ENCODE data around the gene PMEPA1.
A peak's percentile ranks its signal among the peaks of the same experiment; 100 is the strongest.

Gene PMEPA1

DNA sequence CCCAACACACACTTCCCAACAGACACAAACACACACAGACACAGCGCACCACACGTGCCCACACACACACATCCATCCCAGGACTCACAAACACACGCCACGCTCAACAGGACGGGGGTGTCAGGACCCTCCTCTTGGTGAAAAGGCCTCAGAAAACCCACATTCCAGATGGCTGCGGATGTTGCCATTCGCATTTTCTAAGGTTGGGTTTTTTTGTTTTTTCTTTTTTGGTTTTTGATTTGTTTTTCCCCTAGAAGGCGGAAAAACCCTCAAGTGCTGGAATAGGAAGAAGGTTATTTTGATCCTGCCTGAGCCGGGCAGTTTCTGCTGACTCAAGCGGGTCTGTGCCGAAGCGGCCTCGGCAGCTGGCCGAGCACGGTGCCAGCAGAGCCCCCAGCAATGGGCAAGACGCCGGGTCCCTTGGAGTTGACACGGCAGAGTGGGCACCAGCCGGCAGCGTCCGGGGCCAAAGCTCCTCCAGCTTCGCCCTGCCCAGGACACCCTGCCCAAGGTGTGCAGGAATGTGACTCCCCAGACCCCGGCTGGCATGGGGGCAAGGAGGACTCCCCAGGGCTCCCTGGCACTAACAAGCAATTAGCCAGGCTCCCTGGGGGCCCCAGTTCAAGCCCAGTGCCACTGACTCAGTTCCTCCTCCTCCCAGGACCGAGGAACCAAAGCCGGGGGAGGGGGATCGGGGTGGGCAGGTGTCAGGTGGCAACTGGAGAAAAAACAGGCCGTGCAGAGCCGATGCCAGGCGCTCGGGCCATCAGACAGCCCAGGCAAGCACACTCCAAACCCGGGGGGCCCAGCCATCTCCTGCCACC lies 48.7 kb downstream of the PMEPA1 start:
- DNase-seq (ENCODE audit: low spot score) = no peak

DNA sequence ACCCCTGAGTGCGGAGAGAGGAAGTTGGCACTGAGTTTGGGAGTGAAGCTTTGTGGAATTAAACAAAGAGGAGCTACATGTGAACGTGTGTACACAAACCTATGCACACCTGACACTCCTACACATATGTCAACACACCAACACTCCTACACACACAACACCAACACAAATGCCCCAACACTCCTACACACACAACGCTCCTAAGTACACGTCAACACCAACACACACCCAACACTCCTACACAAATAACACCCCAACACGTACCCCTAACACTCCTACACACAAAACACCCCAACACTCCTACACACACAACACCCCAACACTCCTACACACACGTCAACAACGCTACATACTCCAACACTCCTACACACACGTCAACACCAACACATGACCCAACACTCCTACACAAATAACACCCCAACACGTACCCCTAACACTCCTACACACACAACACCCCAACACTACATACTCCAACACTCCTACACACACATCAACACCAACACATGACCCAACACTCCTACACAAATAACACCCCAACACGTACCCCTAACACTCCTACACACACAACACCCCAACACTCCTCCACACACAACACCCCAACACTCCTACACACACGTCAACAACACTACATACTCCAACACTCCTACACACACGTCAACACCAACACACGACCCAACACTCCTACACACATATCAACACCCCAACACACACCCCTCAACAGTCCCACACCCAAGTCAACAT lies 49.5 kb downstream of the PMEPA1 start:
- no peak for DNase-seq (ENCODE audit: low spot score)

DNA sequence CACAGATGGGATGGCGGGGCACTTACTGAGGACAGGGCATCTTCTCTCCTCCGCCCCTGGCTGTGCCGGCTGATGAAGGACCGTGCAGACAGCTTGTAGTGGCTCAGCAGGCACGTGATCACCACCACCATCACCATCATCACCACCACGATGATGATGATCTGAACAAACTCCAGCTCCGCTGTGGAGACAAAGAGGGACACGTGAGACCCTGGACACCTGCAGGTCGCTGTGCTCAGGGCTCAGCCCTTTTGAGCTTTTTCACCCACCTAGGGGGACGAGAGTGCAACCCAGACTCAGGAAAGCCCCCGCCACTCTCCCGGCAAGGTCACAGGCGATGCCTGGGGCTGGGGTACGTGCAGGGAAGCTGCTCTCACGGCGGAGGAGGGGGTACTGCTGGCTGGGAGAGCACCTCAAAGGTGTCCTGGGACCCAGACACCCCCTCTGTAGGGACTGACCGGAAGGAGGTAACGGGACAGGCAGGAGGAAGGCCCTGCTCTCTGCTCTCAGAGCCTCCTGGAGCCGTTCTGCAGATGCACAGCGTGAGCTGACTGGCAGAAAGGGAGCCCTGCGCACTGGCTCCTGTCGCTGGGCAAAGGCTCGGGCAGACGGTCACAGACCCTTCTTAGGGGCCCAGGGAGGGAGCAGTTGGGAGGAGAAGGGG lies 50.2 kb downstream of the PMEPA1 start:
- DNase-seq (ENCODE audit: low spot score) = no peak

DNA sequence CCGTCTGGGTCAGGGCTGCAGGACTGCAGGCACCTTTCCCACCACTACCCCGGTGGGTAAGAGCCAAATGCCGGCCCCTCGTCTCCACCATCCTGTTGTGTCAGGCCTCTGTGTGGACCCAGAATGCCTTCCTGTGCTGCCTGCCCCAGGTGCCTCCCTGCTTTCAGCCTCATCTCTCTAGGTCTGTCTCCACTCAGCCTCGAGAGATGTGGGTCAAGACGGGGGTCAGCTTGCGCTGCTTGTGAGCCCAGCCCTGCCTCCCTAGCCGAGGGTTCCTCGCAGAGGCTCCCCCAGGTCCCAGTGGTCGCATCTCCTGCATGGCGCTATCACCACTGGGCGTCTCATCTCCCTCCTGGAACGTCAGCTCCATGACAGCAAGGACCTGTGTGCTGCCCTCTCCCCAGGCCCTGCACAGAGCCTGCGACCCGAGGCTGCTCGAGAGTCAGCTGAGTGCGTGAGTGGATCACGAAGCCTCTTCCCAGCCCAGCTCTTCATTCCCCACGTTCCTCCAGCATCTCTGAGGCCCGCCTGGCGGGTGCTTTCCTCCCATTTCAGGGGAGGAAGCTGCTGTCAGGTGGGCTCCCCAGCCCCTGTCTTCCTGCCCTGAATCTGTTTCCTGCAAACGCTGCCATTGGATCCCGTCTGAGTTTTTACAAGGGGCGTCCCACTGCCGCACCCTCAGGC lies 50.8 kb downstream of the PMEPA1 start:
- DNase-seq (ENCODE audit: low spot score) = no peak

DNA sequence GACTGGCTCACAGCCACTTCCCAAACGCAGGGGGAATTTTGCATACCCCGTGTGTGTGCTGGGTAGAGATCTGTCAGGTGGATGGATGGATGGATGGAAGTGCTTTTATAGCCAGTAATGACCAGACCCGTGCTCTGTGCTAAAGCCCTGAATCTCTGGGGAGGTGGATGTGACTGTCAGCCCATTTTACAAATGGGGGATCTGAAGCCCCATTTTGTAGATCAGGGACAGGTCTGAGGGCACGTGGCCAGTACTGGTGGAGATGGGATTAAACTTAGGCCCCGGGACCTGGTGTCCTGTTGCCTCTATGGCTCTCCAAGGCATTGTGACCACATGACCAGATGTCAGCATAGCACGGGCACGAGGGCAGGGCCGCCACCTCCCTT lies 51.4 kb downstream of the PMEPA1 start:
- DNase-seq (ENCODE audit: low spot score) = no peak

DNA sequence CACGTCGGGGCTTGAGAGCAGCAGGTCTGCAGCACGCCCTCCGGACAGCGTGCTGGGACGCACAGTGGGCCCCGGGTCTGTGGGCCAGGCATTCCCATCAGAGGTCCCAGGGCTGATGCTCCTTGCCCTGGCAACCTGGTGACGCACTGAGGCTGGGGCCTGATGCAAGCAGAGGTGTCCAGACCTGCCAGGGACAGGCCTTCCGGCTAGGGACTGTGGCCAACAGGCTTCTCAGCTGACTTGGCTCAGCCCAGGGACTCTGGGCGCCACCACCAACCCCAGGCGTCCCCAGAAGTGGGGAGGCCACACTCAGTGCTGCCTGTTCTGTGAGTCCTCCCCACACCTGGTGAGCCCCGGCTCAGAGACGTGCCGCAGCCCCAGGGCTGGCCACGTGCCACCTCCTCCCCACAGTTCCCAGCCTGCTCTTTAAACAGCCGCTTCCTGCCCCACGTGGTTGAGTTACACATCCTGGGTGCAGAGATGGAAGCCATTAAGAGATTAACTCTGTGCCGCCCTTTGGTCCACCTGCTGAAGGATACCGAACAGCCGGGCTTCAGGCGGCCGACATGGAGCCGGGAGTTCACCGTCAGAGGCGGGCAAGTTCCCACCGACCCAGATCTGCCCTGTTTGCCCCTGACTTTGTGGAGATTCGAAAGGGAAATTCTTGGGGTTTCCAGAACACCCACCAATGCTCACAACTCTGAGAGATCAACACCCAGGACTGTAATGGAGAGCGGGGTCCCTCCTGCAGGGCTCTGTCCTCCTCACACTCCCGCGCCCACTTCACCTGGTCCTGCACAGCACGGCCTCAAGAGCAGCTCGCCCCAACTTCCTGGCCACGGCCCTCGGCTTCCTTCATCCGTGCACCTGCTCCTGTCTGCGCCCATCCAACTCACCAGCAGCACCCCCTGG lies 52.0 kb downstream of the PMEPA1 start:
- no peak for DNase-seq (ENCODE audit: low spot score)

DNA sequence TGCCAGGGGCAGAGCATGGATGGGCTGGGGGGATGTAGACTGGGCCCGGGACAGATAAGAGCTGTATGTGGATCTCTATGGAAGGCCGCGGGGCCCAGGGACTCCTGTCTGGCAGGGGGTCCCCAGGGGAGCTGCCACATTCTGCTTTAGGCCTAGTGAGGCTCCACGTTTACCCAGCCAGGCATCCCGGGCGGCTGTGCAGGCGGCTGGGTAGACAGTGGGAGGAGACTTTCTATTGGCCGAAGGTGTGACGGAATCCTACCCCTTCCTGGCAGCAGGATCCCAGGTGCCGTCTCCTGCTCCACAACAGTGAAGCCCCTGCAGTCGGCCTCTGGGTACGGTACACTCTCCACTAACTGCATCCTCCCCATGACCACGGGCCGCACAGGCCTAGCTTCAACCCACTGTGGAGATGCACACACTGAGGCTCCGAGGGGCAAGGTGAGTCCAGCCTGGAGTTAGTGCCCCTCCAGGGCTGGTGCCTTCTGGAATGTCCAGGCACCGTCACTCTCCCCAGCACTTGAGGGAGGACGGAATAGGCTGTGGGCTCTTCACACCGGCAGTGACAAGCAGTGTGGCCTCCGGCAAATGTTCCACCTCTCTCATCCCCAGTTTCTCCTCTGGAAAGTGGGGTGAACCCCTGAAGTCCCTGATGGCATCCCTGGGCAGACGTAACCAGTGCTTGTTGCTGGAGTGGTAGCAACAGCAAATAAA lies 52.8 kb downstream of the PMEPA1 start:
- no peak for DNase-seq (ENCODE audit: low spot score)

DNA sequence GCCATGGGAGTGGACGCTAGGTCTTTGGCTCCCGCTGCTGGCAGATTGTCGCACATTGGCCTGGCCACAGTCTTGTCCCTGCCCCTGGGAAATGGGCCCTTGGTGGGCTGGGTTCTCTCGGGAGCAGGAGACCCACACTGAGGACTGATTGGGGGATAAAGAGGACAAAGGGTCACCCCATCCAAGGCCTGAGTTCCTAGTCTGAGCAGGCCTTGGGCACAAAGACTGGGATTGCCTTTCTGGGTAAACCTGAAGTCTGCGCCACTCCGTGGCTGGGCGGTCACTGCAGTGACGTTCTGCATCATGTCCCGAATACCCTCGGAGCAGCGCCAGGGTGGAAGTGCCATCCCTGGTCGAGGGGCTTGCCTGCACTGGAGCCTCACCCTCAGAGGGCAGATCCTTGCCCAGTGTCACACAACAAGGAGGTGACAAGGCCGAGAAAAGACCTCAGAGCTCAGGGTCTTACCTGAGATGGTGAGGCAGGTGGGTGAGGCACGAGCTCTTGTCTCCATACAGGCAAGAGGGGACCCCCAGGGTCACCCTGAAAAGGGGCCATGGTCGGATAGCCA lies 53.5 kb downstream of the PMEPA1 start:
- DNase-seq (ENCODE audit: low spot score) = no peak

DNA sequence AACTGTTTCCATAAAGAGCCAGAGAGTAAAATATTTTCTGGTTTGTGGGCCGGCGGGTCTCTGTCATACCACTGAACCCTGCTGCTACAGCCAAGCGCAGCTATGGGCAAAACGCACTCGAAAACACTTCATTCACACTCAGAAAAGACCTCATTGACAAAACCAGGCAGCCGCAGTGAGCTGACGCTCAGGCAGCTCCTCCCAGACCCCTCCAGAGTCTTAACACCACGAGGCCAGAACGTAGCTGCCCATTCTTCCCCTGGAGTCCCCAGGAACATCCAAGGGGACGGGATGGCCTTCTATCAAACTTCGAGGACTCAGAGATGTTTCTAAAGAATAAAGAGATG lies 54.0 kb downstream of the PMEPA1 start:
- DNase-seq (ENCODE audit: low spot score) = no peak

DNA sequence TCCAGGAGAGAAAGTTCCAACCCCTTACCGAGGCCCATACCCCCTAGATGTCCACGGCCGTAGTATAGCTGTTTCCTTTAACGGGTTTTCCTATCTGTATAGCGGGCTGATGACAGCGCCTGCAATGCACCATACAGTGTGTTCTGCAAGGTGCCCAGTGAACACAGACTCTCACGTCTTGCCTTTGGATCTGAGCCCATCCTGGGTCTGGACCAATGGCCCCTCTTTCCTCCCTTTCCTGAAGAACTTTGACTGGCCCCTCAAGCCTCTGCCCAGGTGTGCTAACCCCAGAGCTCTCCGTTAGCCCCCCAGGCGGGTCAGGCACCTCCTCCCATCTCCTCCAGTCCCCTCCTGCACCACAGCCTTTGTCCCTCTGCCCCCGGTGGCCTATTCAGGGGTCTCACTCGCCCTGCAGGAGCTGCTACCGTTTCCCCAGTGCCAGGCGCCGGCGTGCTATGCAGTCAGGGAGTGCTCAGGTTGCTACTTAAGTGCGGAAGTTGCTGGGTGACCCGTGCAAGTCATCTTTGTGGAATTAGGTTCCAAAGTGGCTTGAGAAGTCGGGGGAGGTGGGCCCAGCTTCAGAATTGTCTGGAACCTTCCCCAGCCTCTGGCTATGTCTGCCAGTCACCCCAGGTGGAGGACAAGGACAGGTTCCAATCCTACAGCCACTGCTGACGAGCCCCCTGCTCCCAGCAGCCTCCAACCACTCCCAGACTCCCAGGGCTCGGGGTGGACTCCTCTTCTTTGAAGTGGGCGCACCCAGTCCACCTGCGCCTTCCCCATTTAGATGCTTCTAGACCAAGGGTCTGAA lies 54.6 kb downstream of the PMEPA1 start:
- DNase-seq (ENCODE audit: low spot score) = no peak

DNA sequence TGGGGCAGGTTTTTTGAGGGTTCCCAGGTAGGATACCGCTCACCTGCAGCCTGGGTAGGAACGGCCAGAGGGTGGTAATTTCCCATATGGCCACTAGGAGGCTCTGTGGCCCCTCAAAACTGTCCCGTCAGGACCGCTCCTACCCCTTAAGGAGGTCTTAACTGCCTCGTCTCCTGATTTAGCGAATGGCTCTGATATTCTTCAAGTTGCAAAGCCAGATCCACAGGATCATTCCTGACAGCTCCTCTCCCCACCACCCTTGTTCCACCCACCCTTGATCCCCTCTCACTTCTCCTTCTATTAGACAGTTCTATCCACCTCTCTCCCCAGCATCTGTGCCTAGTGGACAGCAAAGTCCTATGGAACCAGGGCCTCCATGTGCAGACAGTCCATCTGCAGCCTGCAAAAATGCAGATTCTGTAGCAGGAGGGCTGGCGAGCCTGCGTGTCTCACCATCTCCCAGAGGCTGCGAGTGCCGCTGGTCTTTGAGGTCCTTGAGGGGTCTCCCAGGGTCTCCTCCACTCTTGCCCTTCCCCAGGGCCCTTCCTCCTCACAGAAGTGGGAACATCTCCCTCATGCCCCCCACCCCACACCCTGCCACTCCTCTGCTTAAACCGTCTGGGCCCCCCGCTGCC lies 55.3 kb downstream of the PMEPA1 start:
- DNase-seq (ENCODE audit: low spot score) = peak; percentile 55

DNA sequence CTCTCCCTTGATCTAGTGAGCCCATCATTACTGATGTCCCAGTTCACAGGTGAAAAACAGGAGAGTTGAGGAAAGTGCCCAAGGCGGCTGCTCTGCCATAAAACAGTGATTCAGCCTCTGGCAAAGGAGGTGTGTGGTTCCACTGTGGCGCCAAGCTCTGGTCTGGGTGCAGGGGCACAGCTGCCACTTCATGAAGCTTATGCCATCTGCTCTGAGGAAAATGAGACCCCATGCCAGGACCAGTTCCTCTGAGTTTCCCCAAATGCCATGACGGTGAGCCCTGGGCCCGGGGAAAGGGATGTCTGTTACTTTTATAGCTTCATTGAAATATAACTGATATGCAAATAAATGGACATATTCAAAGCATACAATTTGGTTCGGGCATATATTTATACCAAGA lies 55.9 kb downstream of the PMEPA1 start:
- no peak for DNase-seq (ENCODE audit: low spot score)

DNA sequence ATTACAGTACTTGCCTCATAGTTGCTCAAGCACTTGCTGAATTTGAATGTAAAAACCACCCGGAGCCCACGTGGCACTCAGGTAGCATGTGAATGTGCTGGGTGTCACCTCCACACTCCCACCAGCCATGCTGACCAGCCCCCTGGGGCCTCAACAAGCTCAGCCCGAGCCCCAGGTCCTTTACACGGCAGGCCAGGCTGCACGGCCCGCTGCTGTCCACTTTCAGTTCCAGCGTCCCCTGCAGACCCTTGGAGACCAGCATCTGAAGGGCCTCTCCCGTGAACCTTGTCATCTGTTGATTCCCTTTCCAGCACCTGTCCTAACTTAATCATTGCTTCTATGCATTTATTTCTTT lies 56.3 kb downstream of the PMEPA1 start:
- no peak for DNase-seq (ENCODE audit: low spot score)

DNA sequence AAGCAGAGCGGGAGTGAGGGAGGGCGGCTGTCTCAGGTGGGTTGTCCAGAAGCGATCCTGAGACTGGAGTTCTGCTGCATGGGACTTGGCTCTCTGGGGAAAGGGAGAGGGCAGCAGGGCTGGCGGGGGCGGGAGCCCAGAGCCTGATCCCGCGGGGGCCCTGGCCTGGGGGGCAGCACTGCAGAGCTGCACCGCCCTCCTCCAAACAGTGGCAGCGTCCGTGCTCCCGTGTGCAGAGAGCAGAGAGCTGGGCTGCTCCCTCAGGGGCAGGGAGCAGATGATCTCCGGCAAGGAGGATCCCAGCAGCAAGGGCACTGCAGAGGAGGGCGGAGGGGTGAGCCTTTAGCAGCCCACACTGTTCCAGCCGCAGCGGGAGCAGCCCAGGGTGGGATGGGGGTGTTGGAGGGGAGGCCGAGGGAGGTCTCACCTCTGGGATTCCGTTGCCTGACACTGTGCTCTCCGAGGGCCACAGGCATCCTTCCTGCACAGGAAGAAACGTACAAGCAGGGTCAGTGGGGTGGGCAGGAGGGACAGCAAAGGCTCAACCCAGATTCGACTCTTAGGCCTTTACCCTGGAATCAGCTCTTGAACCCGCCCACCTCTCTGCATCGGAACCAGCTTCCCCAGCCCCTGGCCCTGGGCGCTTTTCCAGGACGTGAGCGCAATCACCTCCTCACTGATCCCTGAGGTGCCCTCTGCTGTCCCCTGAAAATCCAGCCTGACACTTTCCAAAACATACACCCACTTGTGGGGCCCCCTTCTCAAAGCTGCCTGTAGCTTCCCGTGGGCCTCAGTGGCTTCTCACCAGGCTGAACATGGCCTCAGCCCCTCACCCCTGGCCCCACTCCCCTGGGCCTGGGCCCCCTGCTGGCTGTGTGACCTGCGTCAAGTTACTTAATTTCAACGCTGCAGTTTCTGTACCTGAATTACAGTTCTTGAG lies 56.9 kb downstream of the PMEPA1 start:
- no peak for DNase-seq (ENCODE audit: low spot score)

DNA sequence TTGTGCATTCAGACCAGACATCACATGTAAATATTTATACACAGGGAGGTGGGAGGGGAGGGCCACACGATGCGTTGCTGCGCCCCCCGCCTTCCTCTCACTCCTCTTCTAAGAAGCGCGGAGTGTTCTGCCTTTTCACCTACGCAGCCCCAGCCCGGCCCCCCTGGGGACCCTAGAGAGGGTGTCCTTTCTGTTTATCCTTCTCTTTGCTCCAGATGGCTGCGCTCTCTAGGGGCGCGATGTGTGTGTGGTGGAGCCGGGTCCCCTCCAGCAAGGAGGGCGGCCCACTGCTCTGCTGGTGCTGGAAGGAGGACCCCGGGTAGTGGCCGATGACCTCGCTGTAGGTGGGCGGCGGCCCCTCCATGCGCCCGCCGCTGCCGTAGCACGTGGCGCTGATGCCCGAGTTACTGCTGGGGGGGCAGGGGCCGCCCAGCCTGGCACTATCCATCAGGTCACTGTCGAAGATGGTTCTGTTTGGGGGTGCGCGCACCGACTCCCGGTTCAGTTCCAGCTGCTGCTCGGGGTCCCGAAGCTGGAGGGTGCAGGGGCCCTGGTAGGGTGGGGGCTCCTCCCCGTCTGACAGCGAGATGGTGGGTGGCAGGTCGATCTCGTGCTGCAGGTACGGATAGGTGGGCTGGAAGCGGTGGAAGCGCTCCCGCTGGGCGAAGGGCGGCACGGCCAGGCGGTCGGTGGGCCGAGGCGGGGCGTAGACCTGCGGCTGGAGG lies 57.8 kb downstream of the PMEPA1 start:
- DNase-seq (ENCODE audit: low spot score) = no peak

DNA sequence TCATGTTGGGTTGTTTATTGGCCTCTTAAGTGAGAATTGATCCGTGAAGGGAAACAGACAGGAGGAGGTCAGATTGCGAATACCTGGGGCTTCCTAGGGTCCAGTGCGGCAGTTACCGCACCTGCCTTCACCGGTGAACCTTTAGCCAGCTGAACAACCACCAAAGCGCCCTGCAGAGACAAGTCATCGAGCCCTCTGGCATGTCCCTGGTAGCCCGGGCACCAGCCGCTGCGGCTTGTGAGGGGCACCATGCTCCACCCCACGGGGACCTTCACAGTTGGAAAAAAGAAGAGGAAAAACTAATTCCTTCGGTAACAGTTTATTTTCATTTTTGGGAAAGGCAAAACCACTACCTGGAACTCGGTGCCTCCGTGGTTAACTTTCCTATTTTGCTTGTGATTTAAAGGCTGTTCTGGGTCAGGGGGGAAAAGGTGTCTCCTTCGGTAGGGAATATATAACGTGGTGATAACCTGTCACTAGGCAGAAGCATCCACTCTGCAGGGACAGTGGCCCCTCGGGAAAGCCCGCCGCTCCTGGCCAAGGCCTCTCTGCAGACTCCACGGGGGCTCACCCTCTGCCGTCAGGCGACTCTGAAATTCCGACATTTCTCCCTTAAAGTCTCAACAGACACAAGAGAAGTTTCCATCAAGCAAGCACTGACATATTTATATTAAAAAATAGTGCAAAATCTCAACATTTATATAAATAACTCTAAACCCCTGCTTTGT lies 58.9 kb downstream of the PMEPA1 start:
- no peak for DNase-seq (ENCODE audit: low spot score)

DNA sequence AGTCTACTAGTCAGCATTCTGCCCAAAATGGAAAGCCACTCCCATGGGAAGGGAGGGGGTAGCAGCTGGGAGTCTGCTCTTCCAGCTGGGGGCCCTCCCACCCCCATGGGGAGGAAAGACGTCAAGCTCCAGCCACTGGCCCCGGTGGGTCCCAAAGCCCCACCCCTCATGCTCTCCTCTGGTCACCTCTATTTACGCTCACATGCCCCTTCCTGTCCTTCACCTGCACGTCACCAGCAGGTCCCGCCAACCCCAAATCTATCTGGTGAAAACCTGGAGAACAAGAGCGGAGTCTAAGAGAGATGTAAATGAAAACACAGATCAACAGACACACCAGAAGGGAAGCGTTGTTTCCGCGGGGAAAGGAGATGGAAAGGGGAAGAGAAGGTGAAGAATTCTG lies 59.5 kb downstream of the PMEPA1 start:
- DNase-seq (ENCODE audit: low spot score) = no peak
